ENCODE data around the gene IL19. TPM values are rescaled to one million over a fixed set of nuclear protein-coding genes. Genes with fewer than 3 reads are reported as not detected.

The IL19 gene
- total RNA-seq, 4 donors from 2014 or later = not detected

DNA sequence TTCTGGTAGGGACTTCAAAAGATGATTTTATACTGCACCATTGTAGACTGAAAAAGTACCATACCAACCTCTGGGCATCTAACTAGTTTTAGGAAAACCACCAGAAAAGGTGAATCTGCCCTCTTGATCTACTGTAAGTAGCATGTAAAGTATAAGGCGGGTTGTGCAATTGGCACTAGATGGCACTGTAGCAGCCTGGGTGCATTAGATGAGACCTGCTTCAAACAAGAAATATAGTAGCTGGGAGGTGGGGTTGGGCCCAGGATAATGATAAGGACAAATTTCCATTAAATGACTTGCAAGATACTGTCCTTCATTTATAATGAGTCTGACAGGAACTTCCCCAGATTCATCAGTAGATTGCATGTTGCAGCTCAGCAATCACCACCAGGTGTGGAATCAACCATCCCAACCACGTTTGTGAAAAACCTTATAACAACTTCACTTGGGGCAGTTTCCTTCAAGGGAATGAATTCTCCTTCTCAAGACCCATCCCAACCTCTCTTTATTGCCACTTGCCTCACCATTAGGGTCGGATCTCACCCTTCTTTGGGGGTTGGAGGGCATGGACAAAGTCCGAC lies 39.0 kb downstream of the IL19 start:
- no peak overlapping the region for H3K4me3 ChIP-seq (ENCODE audit: low read depth, poor library complexity, severe bottlenecking)
- intact Hi-C loops (cut with DNase I; ENCODE audit: low total_unique reads) = no loop called here
- DNase-seq (ENCODE audit: low spot score in 2 of 2) = no peak
- TF ChIP-seq POLR2A (IDR thresholded peaks at IDR 0.05) = no peak
- no peak for TF ChIP-seq CTCF (IDR thresholded peaks at IDR 0.05)
- 71 to 80% methylated on average over 4 of the region's 4 CpGs for WGBS, 2 donors

DNA sequence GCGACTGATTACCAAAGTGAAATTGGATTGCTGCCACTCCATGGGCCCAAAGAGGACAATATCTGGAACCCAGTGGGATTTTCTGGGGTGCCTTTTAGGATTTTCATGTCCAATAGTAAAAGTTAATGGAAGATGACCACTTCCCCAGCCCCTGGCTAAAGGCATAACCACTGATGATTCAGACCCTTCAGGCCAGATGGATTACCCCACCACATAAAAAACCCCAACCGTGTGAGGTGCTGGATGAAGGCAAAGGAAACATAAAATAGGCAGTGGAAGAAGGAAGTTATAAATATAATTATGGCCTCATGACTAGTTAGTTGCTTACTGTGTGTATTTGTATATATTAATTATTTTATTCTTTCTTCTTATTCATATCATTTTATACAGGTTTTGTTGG lies 41.9 kb downstream of the IL19 start:
- TF ChIP-seq CTCF (IDR thresholded peaks at IDR 0.05) (no peak), POLR2A (IDR thresholded peaks at IDR 0.05) (no peak)
- DNase-seq (ENCODE audit: low spot score in 2 of 2) = no peak
- intact Hi-C loops (cut with DNase I; ENCODE audit: low total_unique reads) = no loop called here
- no peak overlapping the region for H3K4me3 ChIP-seq (ENCODE audit: low read depth, poor library complexity, severe bottlenecking)
- 82% methylated on average over 2 of the region's 2 CpGs for WGBS, 2 donors

DNA sequence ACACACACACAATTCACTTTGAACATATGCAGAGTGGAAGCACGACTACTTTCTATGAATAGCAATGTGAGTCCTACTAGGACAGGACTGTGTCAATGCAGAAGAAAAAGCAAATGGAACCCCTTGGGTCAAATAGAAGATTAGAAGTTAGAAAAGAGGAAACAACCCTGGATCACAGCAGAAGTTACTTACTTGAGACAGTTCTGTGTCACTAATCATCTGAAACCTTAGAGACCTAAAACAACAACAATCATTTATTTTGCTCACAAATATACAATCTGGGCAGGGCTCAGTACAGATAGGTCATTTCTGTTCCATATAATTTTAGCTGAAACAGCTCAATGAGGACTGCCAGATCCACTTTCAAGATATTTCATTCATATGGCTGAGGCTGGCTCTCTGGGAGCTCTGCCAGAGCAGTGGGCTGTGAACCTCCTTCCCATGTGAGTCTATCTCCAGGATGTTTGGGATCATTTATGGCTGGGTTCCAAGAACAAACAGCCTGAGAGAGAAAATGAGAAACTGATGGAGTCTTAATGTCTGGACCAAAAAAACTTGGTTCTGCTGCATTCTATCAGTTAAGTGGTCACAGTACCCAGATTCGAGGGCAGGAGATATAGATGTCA lies 44.3 kb downstream of the IL19 start:
- DNase-seq (ENCODE audit: low spot score in 2 of 2) = no peak
- no peak overlapping the region for H3K4me3 ChIP-seq (ENCODE audit: low read depth, poor library complexity, severe bottlenecking)
- intact Hi-C loops (cut with DNase I; ENCODE audit: low total_unique reads) = no loop called here
- WGBS, 2 donors = 30 to 48% methylated on average over 2 of the region's 2 CpGs
- TF ChIP-seq POLR2A (IDR thresholded peaks at IDR 0.05) = no peak
- TF ChIP-seq CTCF (IDR thresholded peaks at IDR 0.05) = no peak

- TF ChIP-seq POLR2A (IDR thresholded peaks at IDR 0.05) (no peak), CTCF (IDR thresholded peaks at IDR 0.05) (no peak)
- intact Hi-C loops (cut with DNase I; ENCODE audit: low total_unique reads) = no loop called here
- H3K4me3 ChIP-seq (ENCODE audit: low read depth, poor library complexity, severe bottlenecking) = no peak overlapping the region
- 60 to 69% methylated on average over 4 of the region's 4 CpGs for WGBS, 2 donors
- DNase-seq (ENCODE audit: low spot score in 2 of 2) = no peak
Measured at GRCh38 chr1:206816390-206817287, 46.1 kb downstream of the IL19 start.

DNA sequence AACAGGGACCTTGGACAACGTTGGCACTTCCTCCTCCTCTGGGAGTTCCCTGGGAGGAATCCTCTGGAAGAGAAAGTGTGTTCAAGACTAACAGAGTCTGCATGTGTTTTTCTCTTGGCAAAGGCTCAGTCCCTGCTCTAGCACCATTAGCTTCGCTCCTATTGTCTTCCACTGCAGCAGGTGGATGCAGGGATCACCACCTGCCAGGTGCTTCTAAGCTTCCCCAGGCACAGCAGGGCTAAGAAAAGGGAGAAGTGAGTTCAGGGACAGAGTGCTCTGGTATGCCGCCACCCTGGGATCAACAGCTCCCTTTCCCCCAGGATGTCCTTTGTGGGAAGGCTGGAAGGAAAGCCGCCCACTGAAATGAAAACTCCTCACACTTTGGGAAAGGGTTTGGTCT lies 50.9 kb downstream of the IL19 start:
- no peak overlapping the region for H3K4me3 ChIP-seq (ENCODE audit: low read depth, poor library complexity, severe bottlenecking)
- TF ChIP-seq CTCF (IDR thresholded peaks at IDR 0.05) = no peak
- no peak for TF ChIP-seq POLR2A (IDR thresholded peaks at IDR 0.05)
- WGBS, 2 donors = 64 to 69% methylated on average over 4 of the region's 4 CpGs
- intact Hi-C loops (cut with DNase I; ENCODE audit: low total_unique reads) = no loop called here
- no peak for DNase-seq (ENCODE audit: low spot score in 2 of 2)

Data from lower leg skin (tissue), 4 donors.